Nephron (organoid): ENCODE measurements around the gene TRIM9.

Experiments
- H3K27ac Mint-ChIP-seq, 3 experiments: 2 replicates each; pipeline ENCODE4 v1.8.0; 2020; ENCODE audit warnings: mixed read lengths in 3 of 3, mild to moderate bottlenecking in 2 of 3, moderate library complexity in 1 of 3
- H3K27me3 Mint-ChIP-seq: 2 replicates; pipeline ENCODE4 v1.8.0; 2021; ENCODE audit warnings: low read depth, mild to moderate bottlenecking, moderate library complexity, mixed read lengths
- H3K36me3 Mint-ChIP-seq: 2 replicates; pipeline ENCODE4 v1.8.0; 2020; ENCODE audit warnings: low read depth, mixed read lengths
- H3K4me1 Mint-ChIP-seq: 2 replicates; pipeline ENCODE4 v1.8.0; 2020; ENCODE audit warnings: mixed read lengths
- H3K4me3 Mint-ChIP-seq, 3 experiments: 2 replicates each; pipeline ENCODE4 v1.8.0; 2020; ENCODE audit warnings: mild to moderate bottlenecking in 3 of 3, mixed read lengths in 3 of 3, moderate library complexity in 2 of 3
- H3K9me3 Mint-ChIP-seq: 2 replicates; pipeline ENCODE4 v1.8.0; 2020; ENCODE audit warnings: mixed read lengths
- CTCF ChIP-seq, 3 experiments: fragments of 200-600 bp; sonication (generic); IDR thresholded peaks; one replicate each; pipeline ENCODE4 v1.5.0; 2021; ENCODE audit warnings: antibody characterized with exemption in 3 of 3; ENCODE audit not compliant: unreplicated experiment in 3 of 3

TRIM9 gene

GRCh38 chr14:50978529-50978871 lies 116.4 kb downstream of the TRIM9 start:
- H3K4me3 Mint-ChIP-seq, result no peak overlapping the region
- H3K9me3 Mint-ChIP-seq, result no peaks in the 10 kb centered on the region
- H3K4me1 Mint-ChIP-seq, result no peaks in the 10 kb centered on the region
- H3K27me3 Mint-ChIP-seq, result peaks cover 7% of the 10 kb centered on the region
- H3K36me3 Mint-ChIP-seq, result no peaks in the 10 kb centered on the region
- H3K27ac Mint-ChIP-seq, result peak overlapping the region in 1 of 3 experiments; percentile 12
- no peak for TF ChIP-seq CTCF (IDR thresholded peaks at IDR 0.05; ENCODE audit: unreplicated experiment in 3 of 3)

- Mint-ChIP-seq H3K27me3 (peaks cover 7% of the 10 kb centered on the region), H3K4me1 (no peaks in the 10 kb centered on the region), H3K9me3 (no peaks in the 10 kb centered on the region), H3K27ac (peak overlapping the region in 1 of 3 experiments; percentile 12), H3K4me3 (no peak overlapping the region), H3K36me3 (no peaks in the 10 kb centered on the region)
- TF ChIP-seq CTCF (IDR thresholded peaks at IDR 0.05; ENCODE audit: unreplicated experiment in 3 of 3), result no peak
Measured at GRCh38 chr14:50977863-50978528, 116.9 kb downstream of the TRIM9 start.

- Mint-ChIP-seq H3K4me1 (peaks cover 5% of the 10 kb centered on the region), H3K27ac (no peak overlapping the region), H3K9me3 (no peaks in the 10 kb centered on the region), H3K4me3 (no peak overlapping the region), H3K36me3 (no peaks in the 10 kb centered on the region), H3K27me3 (peaks cover 5% of the 10 kb centered on the region)
- TF ChIP-seq CTCF (IDR thresholded peaks at IDR 0.05; ENCODE audit: unreplicated experiment in 3 of 3), result no peak
Measured at GRCh38 chr14:50974118-50974517, 120.8 kb downstream of the TRIM9 start.

- H3K27ac Mint-ChIP-seq, result no peak overlapping the region
- peaks cover 5% of the 10 kb centered on the region for H3K4me1 Mint-ChIP-seq
- TF ChIP-seq CTCF (IDR thresholded peaks at IDR 0.05; ENCODE audit: unreplicated experiment in 3 of 3), result no peak
- no peak overlapping the region for H3K4me3 Mint-ChIP-seq
- peaks cover 5% of the 10 kb centered on the region for H3K27me3 Mint-ChIP-seq
- no peaks in the 10 kb centered on the region for H3K9me3 Mint-ChIP-seq
- H3K36me3 Mint-ChIP-seq, result no peaks in the 10 kb centered on the region
Measured at GRCh38 chr14:50972734-50973133, 122.2 kb downstream of the TRIM9 start.

- Mint-ChIP-seq H3K36me3 (no peaks in the 10 kb centered on the region), H3K4me3 (no peak overlapping the region), H3K27ac (no peak overlapping the region), H3K4me1 (peaks cover 10% of the 10 kb centered on the region), H3K27me3 (peaks cover 5% of the 10 kb centered on the region), H3K9me3 (no peaks in the 10 kb centered on the region)
- no peak for TF ChIP-seq CTCF (IDR thresholded peaks at IDR 0.05; ENCODE audit: unreplicated experiment in 3 of 3)
Measured at GRCh38 chr14:50970886-50971781, 123.8 kb downstream of the TRIM9 start.
